Measurements from ENCODE around the gene P2RY8.
"Not testable (repeated sequence)": the region's sequence is repeated elsewhere in the genome, so short reads cannot be mapped to it uniquely, and the experiment has no call there.

P2RY8 gene

GRCh38 chrX:1542994-1543725 lies 6.2 kb upstream of the P2RY8 start:
- no peak for DNase-seq

- not testable (repeated sequence) for DNase-seq
Measured at GRCh38 chrX:1539146-1539545, 2.2 kb upstream of the P2RY8 start.

GRCh38 chrX:1537716-1538090 lies 718 bp upstream of the P2RY8 start:
- DNase-seq, result not testable (repeated sequence)

- DNase-seq, result no peak
Measured at GRCh38 chrX:1536712-1537030, 314 bp downstream of the P2RY8 start.

- peak; percentile 62 for DNase-seq
Measured at GRCh38 chrX:1535241-1536041, 1.5 kb downstream of the P2RY8 start.

GRCh38 chrX:1534301-1535168 lies 2.5 kb downstream of the P2RY8 start:
- peak; percentile 45 for DNase-seq

GRCh38 chrX:1533058-1533457 lies 3.9 kb downstream of the P2RY8 start:
- no peak for DNase-seq

GRCh38 chrX:1531096-1531890 lies 5.7 kb downstream of the P2RY8 start:
- DNase-seq, result peak; percentile 74

- no peak for DNase-seq
Measured at GRCh38 chrX:1529756-1530155, 7.2 kb downstream of the P2RY8 start.

GRCh38 chrX:1529328-1529727 lies 7.7 kb downstream of the P2RY8 start:
- no peak for DNase-seq

GRCh38 chrX:1528884-1529203 lies 8.1 kb downstream of the P2RY8 start:
- DNase-seq, result no peak

- DNase-seq, result peak; percentile 49
Measured at GRCh38 chrX:1528186-1528883, 8.7 kb downstream of the P2RY8 start.

- DNase-seq, result no peak
Measured at GRCh38 chrX:1527457-1527856, 9.5 kb downstream of the P2RY8 start.

- DNase-seq, result no peak
Measured at GRCh38 chrX:1526565-1526964, 10.4 kb downstream of the P2RY8 start.

- DNase-seq, result no peak
Measured at GRCh38 chrX:1525583-1526355, 11.2 kb downstream of the P2RY8 start.

- DNase-seq, result no peak
Measured at GRCh38 chrX:1524874-1525582, 12.0 kb downstream of the P2RY8 start.

GRCh38 chrX:1522905-1523304 lies 14.1 kb downstream of the P2RY8 start:
- DNase-seq, result not testable (repeated sequence)

GRCh38 chrX:1521459-1521956 lies 15.5 kb downstream of the P2RY8 start:
- peak; percentile 69 for DNase-seq

GRCh38 chrX:1520350-1520749 lies 16.6 kb downstream of the P2RY8 start:
- DNase-seq, result no peak

GRCh38 chrX:1519022-1519497 lies 17.9 kb downstream of the P2RY8 start:
- DNase-seq, result no peak
